Stimulated activated CD4-positive, alpha-beta T cell treated with anti-CD3 and anti-CD28 coated beads, Interleukin-4, amount 100 ng/mL, for 1 hour (primary cell): ENCODE measurements around the gene USP38.
"Not testable (repeated sequence)": the region's sequence is repeated elsewhere in the genome, so short reads cannot be mapped to it uniquely, and the experiment has no call there.

ENCODE experiments used
- DNase-seq: peaks from one replicate; pipeline ENCODE4 v3.0.0-alpha.2; 2020

The USP38 gene, protein sequence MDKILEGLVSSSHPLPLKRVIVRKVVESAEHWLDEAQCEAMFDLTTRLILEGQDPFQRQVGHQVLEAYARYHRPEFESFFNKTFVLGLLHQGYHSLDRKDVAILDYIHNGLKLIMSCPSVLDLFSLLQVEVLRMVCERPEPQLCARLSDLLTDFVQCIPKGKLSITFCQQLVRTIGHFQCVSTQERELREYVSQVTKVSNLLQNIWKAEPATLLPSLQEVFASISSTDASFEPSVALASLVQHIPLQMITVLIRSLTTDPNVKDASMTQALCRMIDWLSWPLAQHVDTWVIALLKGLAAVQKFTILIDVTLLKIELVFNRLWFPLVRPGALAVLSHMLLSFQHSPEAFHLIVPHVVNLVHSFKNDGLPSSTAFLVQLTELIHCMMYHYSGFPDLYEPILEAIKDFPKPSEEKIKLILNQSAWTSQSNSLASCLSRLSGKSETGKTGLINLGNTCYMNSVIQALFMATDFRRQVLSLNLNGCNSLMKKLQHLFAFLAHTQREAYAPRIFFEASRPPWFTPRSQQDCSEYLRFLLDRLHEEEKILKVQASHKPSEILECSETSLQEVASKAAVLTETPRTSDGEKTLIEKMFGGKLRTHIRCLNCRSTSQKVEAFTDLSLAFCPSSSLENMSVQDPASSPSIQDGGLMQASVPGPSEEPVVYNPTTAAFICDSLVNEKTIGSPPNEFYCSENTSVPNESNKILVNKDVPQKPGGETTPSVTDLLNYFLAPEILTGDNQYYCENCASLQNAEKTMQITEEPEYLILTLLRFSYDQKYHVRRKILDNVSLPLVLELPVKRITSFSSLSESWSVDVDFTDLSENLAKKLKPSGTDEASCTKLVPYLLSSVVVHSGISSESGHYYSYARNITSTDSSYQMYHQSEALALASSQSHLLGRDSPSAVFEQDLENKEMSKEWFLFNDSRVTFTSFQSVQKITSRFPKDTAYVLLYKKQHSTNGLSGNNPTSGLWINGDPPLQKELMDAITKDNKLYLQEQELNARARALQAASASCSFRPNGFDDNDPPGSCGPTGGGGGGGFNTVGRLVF

DNA sequence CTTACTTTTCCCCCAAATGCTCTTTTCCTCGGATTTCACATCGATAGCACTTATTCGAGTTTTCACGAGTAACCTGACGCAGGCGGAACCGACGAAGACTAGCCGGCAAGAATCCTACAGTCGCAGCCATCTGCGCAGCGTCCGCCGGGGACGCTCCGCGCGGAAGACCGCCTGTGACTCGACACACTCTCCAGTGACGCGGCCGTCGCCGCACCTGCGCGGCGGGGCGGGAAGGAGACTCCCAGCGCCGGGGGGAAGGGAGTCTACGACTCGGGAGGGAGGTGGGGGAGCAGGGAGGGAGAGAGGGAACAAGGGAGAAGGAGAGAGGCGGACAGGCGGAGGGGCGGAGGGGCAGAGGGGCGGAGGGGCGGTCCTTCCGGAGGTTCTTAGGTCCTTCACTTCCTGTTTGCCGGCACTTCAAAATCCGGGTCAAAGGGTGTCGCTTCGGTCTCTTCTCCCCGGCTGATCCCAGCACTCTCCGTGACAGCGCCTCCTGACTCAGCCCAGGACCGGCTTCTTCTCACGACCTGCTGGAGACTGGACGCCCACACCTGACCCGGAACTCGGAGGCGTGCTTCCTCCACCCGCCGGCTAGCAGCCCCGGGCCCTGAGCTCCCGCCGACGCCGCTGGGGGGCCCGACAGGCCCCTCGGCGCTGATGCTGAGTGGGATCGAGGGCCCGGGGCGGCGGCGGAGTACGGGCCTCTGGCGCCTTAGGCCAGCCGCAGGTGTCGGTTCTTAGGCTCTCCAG, at the start of gene USP38:
USP38 (plus strand) TSS at position 415 of the 750 bp plus-strand sequence. CDS start 534 bp downstream, outside the sequence.
- DNase-seq: peak; percentile 88

DNA sequence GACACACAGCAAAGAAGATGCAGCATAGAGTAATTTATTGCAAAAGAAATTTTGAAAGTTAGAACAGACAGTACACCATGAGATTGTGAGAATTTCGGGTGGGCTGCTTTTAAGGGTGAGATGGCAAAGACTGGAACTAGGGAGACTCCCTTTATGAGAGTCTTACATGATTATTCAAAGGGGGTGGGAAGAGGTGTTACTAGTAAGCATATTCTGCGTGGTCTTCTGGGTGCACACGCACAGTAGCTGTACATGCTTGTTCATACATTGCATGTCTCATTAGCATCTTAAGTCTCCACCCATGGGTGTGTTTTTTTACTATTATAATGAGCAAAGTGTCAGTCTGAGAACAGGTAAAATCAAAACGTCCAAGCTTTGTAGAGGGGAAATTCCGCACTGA, 49.4 kb upstream of the USP38 start:
- DNase-seq: no peak

DNA sequence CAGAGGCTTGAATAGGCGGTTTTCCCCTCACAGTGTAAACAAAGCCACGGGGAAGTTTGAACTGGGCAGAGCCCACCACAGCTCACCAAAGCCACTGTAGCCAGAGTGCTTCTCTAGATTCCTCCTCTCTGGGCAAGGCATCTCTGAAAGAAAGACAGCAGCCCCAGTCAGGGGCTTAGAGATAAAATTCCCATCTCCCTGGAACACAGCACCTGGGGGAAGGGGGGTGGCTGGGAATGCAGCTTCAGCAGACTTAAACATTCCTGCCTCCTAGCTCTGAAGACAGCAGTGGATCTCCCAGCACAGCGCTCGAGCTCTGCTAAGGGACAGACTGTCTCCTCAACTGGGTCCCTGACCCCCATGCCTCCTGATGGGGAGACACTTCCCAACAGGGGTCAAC, 44.0 kb upstream of the USP38 start:
- no peak for DNase-seq

DNA sequence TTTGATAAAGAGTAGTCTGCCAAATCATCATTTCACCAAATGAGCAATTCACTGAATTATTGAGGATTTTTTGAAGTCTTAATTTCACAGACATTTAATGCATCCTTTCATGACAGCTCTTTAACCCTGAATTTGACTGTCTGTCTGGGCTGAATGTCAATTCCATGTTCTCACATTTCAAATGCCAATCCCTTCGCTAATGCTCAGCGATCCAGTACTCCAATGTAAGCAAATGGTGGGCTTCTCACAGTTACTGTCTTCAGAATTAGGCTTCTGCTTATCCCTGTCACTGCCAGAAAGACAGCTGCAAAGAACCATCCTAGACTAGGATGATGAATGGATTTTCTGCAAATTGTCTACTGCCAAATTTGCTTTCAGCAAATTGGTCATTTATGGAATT, 36.2 kb upstream of the USP38 start:
- DNase-seq: no peak

DNA sequence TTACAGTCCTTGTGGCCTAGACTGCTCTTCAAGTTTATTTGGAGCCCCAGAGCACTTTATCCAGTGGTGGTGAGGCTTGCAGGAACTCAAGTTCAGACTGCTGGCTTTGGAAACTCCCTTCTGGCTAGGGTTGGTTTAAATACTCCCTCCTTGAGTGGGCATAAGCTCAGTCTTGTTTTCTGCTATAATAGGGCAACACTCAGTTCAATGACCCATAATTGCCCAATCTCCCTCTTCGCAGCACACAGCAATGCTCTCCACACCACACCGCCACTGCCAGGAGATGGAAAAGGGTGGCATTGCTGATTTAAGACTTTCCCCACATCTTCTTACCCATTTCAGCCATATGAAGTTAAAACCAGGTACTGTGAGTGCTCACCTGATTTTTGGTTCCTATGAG, 27.9 kb upstream of the USP38 start:
- DNase-seq: no peak

DNA sequence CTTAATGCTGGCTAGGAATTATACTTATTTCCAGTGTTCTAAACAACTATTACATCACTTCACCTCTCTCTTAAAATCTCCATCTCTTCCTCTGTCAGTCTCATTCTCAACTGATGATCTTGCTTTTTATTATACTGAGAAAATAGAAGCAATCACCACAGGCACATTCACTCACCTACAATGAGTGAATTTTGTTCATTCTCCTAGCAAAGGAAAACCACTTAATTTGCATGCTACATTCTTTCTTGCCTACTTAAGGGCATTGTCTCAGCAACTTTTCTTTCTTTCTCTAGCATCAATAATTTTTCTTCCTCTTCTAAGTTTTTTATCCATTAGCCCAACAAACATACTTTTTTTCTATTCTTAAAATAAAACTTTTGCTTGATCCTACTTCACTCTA, 21.1 kb upstream of the USP38 start:
- DNase-seq: no peak

DNA sequence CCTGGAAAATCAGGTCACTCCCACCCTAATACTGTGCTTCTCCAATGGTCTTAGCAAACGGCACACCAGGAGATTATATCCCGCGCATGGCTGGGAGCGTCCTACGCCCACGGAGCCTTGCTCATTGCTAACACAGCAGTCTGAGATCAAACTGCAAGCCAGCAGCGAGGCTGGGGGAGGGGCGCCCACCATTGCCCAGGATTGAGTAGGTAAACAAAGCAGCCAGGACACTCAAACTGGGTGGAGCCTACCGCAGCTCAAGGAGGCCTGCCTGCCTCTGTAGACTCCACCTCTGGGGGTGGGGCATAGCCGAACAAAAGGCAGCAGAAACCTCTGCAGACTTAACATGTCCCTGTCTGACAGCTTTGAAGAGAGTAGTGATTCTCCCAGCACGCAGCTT, 18.0 kb upstream of the USP38 start:
- not testable (repeated sequence) for DNase-seq

DNA sequence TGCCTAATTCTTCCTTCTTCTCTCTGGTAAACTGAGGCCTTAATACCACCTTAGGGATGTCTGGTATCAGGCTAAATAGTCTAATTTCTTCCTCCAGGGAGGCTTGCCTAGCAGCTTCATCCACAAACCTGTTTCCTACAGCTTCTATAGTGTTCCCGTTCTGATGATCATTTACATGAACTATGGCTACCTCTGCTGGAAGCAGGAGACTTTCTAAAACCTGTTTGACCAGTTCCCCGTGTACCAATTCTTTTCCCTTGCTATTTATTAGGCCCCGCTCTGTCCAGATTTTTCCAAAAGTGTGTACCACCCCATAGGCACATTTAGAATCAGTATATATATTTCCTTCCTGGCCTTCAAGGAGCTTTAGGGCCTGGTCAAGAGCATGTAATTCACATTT, 5.8 kb upstream of the USP38 start:
- DNase-seq: no peak

DNA sequence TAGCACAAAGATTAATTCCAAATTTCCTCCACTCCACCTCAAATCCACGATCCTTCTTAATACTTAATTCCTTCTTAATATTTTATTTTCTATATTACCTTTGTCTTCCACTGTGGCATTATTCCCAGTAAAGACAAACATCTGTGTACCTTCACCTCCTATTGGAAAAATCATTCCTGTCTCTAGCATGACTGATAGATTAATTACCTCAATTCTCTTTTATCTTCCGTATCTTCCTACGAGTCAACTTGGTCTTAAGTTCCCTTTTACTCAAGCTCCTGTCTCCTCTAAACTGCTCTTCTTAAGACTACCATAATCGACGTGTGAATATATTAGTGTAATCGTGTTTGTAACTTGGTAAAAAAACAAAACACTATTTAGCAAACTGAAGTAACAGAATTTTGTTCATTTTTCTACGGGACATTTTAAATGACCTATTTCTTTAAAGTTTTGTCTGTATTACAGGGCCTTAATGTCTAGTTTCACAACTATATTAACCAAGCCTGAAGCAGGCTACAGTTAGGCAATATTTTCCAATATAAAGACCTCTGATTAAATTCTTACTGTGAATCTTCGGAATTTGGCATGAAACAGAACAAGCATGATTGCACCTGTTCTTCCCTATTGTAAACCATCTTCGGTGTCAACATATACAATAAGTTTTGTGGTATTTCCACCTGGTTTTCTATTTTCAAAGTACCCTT, 1.1 kb upstream of the USP38 start:
- DNase-seq: no peak

DNA sequence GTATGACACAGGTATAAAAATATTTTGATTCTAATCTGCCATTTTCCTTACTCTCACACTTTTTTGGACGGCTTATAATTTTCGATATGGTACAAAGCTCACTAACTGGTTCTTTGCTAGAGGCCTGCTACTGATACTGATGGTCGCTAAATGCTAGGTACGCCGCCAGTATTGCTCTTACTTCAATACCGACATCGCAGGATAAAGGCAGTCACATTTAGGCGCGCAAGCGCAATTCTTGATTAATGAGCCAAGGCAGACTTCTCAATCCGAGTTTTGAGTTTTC, 557 bp upstream of the USP38 start:
- no peak for DNase-seq

DNA sequence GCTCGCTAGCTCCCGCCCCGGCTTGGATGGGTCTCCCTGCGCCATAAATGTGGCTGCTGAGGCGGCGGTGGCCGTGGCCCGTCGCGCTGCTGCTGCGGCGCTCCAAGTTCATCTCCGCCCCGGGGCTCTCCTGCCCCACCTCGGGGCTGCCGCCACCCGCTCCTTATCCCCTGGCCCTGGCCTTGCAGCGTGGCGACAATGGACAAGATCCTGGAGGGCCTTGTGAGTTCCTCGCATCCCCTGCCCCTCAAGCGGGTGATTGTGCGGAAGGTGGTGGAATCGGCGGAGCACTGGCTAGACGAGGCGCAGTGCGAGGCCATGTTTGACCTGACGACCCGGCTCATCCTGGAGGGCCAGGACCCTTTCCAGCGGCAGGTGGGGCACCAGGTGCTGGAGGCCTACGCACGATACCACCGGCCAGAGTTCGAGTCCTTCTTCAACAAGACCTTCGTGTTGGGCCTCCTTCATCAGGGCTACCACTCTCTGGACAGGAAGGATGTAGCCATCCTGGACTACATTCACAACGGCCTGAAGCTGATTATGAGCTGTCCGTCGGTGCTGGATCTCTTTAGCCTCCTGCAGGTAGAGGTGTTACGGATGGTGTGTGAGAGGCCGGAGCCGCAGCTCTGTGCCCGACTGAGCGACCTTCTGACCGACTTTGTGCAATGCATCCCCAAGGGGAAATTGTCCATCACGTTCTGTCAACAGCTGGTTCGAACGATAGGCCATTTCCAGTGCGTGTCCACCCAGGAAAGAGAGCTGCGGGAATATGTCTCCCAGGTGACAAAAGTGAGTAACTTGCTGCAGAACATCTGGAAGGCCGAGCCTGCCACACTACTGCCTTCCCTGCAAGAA, 763 bp downstream of the USP38 start:
- DNase-seq: no peak

DNA sequence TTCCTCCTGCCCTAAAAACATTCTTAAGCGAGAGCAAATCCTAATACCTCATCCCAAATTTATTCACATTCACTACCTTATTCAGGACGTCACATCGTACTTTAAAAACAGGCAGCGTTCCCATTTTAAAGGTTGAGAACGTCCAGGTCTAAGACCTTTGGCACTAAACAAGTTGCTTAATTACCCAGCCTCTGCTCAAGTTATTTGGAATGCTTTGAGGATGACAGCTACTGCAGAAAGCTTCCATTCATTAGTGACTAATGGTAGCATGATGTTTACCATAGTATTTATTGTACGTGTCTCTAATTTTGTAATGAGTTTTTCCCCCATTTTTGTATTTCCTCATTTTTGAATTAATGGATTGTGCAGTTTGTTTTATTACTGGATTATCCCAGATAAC, 1.5 kb downstream of the USP38 start:
- no peak for DNase-seq

DNA sequence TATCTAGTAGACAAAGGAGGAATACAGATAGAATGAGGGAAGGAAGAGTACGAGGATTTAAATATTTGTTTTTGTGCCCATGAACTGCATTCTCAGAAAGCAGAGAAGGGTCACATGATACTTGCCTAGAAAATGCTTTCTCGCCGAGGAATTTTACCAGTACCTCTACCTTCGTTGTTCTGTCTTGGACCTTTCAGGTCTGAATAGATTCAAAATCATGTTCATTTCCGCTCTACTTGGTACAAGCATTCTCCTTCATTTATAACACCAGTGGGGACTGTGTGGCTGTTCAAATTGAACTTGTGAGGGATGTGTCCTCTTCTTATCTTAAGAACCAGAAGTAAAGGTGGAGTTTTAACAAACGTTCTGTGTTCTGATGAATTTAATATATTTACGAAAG, 1.9 kb downstream of the USP38 start:
- DNase-seq: no peak

DNA sequence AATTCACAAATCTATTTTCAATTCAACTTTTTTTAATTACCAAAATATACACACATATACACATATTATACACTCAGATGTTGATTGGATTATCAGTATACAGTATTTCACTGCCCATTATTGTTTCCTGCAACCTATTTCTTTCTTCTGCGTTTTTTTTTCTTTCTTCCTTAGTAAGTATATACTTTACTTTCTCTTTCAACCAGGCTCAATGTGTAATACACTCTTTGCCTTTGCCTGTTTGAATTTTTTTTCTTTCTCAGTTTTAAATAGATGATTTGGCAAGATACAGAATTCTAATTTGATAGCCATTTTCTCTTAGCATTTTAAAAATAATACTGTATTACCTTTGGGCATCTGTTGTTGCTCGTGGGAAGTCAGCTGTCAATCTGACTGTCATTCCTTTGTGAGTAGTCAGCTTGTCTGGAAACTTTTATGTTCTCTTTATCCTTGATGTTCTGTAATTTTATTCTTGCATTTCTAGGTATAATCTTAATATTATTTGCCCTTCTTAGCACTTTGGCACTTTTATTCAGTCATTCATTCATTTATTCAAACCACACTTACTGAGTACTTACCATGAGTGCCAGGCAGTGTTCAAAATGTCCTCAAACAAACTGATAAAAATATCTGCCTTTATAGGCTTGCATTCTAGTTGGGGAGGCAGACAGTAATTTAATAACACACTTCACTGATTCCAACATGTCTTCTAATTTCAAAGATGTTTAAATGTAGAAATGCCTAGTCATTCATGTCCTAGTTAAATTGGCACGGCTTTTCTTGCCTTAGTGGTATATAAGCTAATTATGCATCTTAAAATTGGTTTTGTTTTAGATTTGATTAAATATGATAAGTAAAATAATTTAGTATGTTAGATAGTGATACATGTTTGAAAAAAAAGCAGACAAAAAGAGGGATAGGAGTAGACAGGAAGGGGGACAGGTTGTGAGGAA, 3.7 kb downstream of the USP38 start:
- DNase-seq: no peak

DNA sequence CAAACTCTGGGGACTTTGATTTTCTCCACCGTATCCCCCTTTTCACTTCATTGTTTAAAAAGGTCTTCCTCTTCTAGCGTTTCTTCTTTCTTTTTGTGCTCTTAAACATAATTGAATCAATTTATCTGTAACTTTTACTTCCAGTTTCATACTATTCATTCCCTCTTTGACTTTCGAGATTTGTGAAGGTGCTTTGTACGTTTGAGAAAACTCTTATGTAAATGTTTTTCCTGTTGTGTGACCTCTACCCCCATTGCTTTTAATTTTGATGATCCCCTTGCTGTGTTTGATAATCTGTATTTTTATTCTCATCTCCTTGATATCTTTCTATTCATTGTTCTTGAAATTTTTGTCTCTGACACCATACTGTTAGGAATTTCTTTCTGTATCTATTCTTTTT, 4.8 kb downstream of the USP38 start:
- no peak for DNase-seq

DNA sequence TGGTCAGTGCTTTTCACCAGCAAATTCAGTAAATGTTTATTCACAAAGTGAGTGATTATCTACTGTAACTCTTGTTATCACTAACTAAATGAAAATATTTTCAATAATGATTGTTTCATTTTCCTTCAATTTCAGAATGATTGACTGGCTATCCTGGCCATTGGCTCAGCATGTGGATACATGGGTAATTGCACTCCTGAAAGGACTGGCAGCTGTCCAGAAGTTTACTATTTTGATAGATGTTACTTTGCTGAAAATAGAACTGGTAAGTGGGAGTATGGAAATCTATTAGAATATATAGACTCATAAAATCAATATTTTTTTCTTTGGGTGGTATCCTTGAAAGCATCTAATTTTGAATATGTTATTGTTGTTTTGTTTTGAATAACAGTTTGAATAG, 10.9 kb downstream of the USP38 start:
- no peak for DNase-seq

DNA sequence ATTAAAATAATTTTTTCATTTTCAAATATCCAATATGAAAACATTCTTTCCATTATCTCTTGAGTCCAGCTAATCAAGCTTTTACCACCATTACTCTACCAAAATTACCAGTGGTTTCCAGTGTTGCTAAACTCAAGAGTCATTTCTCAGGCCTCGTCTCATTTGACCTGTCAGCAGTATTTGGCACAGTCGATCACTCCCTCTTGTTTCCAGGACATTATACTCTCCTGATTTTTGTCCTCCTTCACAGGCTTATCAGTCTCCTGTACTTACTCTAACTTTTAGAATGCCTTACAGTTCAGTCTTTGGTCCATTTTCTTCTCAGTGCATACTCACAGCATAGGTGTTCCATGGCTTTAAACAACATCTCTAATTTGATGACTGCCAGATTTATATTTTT, 11.6 kb downstream of the USP38 start:
- DNase-seq: no peak

DNA sequence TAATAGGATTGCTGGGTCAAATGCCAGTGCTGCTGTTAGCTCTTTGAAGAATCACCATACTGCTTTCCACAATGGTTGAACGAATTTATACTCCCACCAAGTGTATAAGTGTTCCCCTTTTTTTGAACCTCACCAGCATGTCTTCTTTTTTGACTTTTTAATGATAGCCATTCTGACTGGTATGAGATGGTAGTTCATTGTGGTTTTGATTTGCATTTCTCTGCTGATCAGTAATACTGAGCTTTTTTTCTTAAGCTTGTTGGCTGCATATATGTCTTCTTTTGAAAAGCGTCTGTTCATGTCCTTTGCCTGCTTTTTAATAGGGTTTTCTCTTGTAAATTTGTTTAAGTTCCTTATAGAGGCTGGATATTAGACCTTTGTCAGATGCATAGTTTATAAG, 14.8 kb downstream of the USP38 start:
- no peak for DNase-seq

DNA sequence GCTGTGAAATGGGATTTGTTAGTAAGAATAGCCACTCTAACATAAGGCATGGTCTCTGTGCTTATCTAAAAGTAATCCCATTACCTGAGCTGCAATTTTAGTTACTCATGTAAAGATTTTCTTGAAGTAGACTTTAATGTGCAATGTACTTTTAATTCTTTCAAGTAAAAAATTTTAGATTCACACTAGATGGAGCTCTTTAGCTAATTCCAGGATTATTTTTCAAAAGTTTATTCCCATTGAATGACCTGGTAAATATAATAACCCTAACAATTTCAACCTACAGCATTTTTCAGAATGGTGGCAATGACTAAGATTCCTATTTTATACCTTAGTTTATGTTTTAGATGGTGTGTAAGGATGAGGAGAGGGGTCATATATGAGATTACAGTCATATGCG, 18.1 kb downstream of the USP38 start:
- no peak for DNase-seq

DNA sequence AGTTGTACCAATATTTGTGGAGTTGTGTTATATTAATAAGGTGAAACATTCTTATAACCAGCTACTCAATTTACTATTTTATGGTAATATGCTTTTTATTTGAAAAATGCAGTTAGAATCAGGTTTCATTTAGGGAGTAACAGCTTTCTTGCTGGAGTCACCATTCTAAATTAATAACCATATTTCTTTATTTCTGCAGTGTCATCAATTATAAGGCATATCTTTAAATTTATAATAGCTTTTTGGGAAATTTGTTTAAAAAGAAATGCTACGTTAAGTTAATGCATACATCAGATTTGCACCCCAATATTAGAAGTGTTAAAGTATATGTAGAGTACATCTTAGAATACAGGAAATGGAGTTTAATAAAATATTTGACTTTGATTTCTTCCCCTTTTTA, 18.9 kb downstream of the USP38 start:
- DNase-seq: no peak

DNA sequence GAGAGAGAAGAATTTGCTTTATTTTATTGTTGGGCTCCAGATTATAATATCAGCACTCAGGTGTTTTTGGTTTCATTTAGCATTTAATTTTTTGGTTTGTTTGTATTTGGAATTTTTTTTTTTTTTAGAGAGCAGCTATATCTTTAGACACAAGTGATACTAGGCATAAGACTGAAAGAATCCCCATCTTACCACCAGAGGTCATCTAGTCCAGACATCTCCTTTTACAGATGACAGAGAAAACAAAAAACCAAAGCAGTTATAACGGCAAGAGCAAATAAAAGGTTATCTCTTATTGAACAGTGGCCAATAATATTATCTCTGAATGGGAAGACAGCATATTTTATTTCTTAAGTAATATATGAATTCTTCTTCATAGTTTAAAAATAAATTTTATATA, 22.8 kb downstream of the USP38 start:
- DNase-seq: no peak
